GM15510 (cell line): ENCODE data around the gene SORCS3.

Experiments
- POLR2A ChIP-seq: IDR thresholded peaks from 3 replicates; pipeline ENCODE4 v1.6.1; 2011; ENCODE audit warnings: borderline replicate concordance; ENCODE audit not compliant: insufficient read length; ENCODE audit errors: extremely low read depth

Gene SORCS3

DNA sequence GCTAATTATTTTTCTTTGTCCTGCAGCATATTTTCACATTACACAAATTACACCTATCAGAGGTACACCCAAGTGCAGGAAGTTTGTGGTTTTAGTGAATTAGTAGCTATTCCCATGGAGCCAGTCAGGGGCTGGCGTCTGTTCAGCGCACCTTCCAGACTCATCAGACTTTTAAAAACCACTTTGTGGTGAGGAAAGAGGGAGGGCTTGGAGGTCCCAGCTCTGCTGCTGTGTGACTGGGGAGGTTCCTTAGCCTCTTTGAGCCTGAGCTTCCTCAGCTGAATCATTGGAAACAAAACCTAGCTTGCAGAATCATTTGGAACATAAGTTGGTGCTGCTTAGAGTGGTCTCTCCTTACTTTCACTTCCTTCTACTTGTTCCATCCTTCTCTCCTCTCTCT, 175.4 kb downstream of the SORCS3 start:
- no peak for TF ChIP-seq POLR2A

- TF ChIP-seq POLR2A = no peak
Measured at GRCh38 chr10:104819731-104820130, 178.6 kb downstream of the SORCS3 start.

- TF ChIP-seq POLR2A = no peak
Measured at GRCh38 chr10:104822088-104822487, 181.0 kb downstream of the SORCS3 start.

- no peak for TF ChIP-seq POLR2A
Measured at GRCh38 chr10:104824380-104825006, 183.4 kb downstream of the SORCS3 start.

DNA sequence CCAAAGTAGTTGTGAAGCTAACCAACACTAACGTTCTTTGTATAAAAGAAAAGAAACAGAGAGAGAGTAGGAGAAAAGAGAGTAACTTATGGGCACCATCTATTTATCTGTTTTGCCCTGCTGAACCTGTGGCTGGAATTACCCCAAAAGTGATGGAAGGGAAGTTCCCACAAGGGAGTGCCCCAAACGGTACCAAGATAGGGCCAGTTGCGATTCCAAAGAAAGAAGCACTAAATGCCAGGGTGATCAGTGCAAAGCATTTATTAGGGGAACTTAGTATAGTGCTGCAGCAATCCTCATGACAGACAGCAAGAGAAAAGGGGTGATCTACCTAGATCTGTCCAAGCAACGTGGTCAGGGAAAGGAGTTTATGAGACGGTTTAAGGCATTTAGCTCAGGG, 190.2 kb downstream of the SORCS3 start:
- TF ChIP-seq POLR2A = no peak

- no peak for TF ChIP-seq POLR2A
Measured at GRCh38 chr10:104834580-104834979, 193.5 kb downstream of the SORCS3 start.

GRCh38 chr10:104835422-104835821, 194.3 kb downstream of the SORCS3 start:
- TF ChIP-seq POLR2A = no peak

DNA sequence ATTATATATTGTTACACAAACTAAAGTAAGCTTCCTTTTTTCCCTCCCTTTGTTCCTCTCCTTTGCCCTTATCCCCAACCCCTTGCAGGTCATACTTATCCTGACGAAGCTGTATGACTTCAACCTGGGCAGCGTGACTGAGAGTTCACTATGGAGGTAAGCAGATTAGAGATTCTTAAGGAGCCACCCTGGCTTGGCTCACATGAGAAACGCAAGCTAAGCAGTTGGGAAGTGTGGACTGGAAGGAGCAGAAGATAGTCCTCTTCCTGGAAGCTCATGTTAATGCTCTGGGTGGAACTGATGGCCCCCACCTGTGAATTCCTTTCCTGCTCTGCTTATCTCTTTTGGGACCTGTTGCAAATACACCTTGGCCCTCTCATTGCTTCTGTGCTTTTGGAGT, 201.6 kb downstream of the SORCS3 start:
- TF ChIP-seq POLR2A = no peak

GRCh38 chr10:104844073-104844472, 203.0 kb downstream of the SORCS3 start:
- TF ChIP-seq POLR2A = no peak

DNA sequence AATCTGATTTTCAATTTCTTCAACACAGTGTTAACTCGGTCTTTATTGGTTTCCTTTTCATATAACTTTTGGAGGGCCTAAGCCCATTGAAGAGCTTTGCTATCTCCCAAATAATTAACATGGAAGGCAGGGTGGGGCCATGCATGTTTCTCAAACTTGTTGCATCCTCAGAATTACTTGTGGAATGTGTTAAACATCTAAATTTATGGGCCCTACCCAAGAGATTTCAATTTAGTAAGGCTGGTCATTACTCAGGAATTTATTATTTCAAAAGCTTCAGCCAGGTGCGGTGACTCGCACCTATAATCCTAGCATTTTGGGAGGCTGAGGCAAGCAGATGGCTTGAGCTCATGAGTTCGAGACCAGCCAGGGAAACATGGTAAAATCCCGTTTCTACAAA, 208.9 kb downstream of the SORCS3 start:
- no peak for TF ChIP-seq POLR2A

GRCh38 chr10:104867966-104868598, 227.0 kb downstream of the SORCS3 start:
- no peak for TF ChIP-seq POLR2A

DNA sequence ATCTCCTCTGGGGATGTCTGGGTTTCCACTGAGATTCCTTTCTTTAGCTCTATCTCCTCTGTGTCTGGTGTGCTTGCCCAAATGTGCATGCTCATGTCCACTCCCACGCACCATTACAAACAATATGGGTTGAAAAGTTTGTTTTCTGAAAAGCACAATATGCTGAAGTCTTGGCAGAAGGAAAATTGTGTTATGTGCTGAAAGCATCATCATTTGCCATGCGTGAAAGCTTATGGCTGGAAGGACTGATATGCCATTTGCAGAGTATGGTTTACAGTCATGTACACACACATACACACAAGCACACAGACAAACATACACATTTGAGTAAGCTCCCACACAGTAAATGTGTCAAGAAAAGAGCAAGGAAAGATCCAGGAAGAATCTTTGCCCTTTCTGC, 231.6 kb downstream of the SORCS3 start:
- no peak for TF ChIP-seq POLR2A

- TF ChIP-seq POLR2A = no peak
Measured at GRCh38 chr10:104873161-104873560, 232.1 kb downstream of the SORCS3 start.

GRCh38 chr10:104875561-104875960, 234.5 kb downstream of the SORCS3 start:
- no peak for TF ChIP-seq POLR2A

DNA sequence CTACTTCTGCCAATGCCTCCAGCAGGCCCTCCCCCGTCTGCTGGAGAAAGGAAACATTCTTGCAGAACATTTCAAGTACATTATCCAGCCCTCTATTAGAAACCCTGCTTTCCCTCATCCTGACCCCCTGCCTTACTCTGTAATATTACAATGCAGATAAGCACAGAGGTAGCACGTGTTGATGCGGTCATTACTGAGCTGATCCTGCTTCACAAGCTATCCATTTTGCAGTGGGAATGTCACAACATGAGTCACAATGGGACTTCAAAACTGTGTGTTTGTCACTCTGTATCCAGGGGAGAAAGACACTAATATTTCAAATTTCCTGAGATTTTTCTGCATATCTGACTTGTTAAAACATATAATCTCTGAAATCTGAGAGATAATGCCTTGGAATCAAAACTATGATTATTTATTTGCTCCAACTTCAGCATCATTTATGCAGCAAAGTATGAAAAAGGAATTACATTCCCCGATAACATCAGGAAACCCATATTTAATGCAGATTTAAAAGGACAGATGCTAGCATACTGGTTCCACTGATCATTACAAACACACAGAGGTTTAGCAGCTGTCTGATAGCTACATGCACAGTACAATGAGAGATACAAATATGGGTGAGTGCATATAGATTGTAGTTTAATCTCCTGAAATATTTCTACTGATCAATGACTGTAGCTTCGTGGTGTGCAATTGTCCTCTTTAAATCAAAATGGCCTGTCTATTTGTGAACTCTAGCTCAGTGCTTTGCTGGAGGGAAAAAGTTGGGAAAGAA, 239.7 kb downstream of the SORCS3 start:
- no peak for TF ChIP-seq POLR2A

- no peak for TF ChIP-seq POLR2A
Measured at GRCh38 chr10:104881740-104882139, 240.7 kb downstream of the SORCS3 start.
